ENCODE measurements around the gene TEX19.
"Not testable (repeated sequence)": the region's sequence is repeated elsewhere in the genome, so short reads cannot be mapped to it uniquely, and the experiment has no call there.

Gene TEX19

DNA sequence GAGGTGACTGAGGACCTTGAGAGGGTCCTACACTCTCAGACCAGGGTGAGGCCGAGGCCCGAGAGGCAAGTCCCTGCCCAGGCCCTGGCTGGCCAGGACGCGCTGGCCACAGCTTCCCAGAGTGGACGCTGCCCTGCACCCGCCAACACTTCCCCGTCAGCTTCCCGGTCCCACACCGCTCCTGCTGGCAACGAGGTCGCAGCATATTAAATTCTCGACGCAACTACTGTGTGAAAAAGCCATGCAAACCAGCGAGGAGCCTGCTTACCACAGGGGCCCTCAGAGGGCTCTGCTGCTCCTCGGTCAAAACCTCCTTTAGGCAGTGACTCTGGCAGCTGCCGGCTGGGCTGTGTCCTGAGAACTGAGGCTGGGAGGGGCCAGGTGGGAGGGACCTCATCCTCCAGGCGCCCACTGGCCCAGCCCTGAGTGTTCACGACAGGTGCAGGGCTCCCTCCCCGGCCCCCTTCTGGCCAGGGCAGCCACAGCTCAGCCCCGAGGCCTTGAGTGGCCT lies 2.1 kb upstream of the TEX19 start:
- DNase-seq, result no peak

DNA sequence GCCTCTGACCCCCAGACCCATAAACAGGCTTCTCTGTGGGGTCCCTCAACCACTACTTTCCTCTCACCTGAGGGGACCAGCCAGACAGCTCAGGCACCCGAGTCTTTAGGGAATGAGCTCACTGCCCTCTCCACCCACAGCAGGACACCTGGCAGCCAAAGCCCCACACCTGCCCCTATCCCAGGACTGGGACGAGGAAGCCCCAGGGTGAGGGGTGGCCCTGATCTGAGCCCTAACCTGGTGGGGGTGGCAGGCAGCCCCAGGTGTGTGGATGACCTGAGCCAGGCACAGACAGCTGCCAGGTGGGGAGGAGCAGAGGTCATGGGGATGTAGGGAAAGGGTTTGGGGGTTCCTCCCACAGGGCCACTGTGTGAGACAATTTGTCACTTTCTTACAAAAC lies 1.7 kb upstream of the TEX19 start:
- DNase-seq, result no peak

DNA sequence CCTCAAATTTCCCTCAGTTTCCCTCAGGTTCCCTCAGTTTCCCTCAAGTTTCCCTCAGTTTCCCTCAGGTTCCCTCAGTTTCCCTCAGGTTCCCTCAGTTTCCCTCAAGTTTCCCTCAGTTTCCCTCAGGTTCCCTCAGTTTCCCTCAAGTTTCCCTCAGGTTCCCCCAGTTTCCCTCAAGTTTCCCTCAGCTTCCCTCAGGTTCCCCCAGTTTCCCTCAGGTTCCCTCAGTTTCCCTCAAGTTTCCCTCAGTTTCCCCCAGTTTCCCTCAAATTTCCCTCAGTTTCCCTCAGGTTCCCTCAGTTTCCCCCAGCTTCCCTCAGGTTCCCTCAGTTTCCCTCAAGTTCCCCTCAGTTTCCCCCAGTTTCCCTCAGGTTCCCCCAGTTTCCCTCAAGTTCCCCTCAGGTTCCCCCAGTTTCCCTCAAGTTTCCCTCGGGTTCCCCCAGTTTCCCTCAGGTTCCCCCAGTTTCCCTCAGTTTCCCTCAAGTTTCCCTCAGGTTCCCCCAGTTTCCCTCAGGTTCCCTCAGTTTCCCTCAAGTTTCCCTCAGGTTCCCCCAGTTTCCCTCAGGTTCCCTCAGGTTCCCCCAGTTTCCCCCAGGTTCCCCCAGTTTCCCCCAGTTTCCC lies 516 bp downstream of the TEX19 start:
- not testable (repeated sequence) for DNase-seq

DNA sequence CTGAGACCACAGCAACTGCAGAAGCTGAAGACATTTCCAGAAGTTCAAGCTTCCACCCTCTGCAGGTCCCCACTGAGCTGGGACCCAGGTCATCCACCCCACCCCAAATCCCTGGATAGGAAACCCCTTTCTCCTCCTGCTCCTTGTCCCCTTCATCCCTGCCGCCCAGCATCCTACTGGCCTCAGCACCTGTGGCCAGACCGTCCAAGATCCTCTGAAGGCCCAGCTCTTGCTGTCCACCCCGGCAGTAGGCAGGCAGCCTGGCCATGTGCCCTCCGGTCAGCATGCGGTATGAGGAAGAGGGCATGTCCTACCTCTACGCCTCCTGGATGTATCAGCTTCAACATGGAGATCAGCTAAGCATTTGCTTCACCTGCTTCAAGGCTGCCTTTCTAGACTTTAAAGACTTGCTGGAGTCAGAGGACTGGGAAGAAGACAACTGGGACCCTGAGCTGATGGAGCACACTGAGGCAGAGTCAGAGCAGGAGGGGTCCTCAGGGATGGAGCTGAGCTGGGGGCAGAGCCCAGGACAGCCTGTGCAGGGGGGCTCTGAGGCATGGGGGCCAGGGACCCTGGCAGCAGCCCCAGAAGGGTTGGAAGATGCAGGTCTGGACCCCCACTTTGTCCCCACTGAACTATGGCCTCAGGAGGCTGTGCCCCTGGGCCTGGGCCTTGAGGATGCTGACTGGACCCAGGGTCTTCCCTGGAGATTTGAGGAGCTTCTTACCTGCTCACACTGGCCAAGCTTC lies 3.0 kb downstream of the TEX19 start:
- no peak for DNase-seq

DNA sequence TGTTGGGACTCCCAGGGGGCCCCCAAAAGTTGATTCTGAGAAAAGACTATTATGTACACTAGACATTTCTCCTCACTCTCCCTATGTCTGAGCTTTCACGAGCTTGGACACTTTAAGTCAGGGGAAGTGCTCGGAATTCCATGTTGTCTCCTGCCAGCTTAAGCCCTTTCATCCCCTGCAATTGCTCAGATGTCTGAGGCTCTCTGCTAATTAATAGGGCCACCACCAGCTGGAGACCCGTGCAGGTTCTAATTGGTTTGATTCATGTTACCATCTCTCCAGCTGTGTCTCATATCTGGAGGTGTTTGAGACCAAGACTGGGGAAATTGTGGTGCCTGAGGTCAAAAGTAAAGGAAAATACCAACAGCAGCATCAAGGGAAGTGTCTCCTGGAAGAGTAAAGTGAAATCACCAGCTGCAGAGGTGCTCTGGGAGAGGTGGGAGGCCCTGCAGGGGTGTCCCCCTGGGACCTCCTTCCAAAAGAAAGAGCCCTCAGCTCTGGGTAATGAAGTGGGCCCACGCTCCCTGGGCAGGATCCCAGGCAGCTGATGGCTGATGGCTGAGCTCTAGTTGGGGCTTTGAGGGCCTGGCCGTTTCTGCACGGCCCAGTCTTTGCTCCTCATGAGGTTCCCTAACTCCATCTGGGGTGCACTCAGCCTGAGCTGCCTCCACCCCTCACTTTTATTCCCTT lies 6.7 kb downstream of the TEX19 start:
- DNase-seq, result no peak

DNA sequence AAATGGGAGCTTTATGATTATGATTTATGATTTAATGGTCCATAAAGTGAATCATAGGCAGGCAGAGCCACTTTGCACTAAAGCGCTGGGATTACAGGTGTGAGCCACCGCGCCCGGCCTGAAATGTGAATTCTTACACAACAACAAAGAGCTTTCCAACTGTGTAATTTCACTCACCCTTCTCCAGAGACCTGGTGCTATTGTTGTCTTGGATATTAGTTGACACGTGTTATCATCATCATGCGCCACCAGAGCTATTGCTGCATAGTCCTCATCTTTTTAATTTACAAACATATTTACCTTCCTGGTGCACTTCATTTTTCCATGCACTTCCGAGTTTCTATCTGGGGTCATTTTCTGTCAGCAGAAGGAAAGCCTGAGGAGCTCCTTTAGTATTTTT lies 7.7 kb downstream of the TEX19 start:
- no peak for DNase-seq

DNA sequence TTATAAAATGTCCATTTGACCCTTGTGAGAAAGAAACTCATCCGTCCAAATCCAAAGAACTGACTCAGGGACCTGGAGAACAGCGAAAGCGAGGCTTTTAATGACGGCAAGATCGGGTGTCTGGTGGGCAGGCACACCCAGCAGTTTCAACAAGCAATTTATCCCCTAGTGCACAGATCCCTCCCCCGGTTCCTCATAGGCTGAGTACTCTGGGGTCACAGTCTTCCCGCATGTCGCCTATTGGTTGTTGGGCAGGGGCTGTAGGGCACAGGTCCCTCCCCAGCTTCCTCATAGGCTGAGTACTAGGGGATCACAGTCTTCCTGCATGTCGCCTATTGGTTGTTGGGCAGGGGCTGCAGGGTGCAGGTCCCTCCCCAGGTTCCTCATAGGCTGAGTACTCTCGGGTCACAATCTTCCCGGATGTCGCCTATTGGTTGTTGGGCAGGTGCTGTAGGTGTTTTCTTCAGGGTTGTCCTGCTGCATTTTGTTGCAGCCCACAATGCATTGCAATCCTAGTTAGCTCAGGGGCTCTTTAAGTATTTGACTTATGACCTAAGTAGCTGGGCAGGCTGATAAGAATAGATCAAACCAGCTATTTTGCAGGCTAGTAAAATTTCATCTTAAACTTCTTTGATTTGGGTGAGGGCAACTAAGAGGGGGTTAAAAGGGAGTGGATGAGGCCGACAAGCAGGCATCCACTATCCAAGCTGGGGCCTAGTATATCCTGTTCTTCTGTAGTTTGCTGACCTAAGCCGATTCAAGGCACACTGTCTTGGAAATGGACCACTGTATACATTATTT lies 8.9 kb downstream of the TEX19 start:
- no peak for DNase-seq

DNA sequence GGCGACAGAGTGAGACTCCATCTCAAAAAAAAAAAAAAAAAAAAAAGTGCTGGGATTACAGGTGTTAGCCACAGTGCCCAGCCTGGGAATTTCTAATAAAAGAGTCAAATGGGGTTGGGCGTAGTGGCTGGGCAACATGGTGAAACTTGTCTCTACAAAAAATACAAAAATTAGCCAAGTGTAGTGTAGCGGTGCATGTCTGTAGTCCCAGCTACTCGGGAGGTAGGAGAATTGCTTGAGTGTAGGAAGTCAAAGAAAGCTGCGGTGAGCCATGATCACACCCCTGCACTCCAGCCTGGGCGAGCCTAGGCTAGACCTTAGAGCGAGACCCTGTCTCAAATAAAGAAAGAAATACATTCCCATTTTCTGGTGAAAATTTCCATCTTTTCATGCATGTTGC lies 10.2 kb downstream of the TEX19 start:
- DNase-seq, result no peak

DNA sequence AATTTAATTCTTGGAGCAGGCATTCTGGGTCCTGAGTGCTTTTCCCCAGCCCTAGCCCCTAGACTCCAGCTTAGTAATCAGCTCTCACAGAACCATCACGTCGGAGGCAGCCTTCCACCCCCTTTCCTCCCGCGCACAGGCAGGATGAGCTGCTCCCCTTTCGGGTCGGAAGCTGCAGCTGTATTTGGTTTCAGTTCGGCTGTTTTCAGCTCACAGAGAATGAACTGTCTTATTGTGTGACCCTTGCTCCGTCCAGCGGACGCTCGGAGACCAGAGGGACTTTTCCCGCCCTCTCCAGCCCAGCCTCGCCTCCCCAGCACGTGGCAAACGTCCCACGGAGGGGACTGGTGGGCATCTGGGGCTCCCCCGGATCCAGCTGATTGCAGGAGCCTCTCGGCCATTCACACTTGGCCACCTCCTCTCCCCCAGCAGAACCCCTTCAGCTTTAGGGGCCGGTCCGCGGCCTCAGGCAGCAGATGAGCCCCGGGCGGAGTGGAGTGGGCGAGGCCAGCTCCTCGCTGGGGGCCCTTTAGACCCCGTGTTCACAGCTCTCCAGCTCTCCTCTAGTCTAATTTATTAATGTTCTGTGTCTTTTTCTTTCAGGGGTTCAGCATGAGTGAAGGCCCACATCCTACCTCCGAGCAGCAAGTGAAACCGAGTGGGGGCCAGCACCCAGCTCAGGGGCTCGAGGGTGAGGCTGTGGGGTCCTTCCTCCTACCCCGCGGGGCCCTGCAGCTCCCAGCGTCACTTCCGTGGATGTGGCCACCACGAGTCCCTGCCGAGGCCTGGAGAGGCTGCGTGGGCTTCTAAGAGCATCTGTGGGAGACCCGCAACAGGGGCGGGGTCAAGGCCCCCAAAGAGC lies 11.7 kb downstream of the TEX19 start:
- peak; percentile 45 for DNase-seq

DNA sequence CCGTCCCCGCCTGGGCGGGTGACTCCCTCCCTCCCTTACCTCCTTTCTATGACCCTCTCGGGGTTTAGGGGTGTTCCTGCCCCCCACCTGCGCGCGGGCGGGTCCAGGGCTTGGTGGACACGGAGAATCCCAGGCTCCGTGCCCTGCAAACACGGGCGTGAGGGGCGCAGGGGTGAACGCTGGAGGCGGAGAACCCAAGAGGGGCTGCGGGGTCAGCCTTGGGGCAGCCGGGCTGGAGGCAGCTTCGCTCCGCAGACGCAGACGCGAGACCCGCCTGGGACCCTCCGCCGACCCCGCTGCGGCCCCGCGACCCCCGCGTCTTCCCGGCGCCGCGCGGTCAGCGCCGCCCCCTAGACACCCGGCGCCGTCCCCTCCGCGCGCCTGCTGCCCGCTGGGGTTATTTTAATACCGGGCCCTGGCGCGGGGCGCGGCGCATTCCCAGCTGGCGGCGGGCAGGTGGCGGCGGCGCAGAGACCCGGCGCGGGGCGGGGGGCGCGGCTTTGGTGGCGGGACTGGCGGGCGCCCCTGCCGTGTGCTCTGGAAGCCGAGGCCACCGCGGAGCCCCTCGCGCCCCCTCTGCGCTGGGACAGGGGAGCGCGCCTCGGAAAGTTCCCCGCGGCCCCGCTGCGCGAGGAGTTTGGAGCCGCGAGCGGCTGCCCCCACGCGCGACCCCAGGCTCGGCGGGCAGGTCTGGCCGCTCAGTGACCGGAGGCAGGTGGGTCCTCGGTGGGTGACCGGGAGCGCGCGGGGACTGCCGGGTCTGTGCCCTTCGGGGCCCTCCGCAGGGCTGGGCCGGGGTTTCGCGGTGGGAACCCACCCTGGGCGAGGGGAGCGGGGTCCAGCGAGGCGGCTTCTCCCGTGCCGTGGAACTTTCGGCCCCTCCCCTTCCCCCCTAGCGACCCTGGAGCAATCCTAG lies 12.5 kb downstream of the TEX19 start, which contains the start of gene UTS2R:
TSS of gene UTS2R (plus strand) at position 433 of the 916 bp plus-strand sequence. CDS start 2,560 bp downstream, outside the sequence.
- no peak for DNase-seq

DNA sequence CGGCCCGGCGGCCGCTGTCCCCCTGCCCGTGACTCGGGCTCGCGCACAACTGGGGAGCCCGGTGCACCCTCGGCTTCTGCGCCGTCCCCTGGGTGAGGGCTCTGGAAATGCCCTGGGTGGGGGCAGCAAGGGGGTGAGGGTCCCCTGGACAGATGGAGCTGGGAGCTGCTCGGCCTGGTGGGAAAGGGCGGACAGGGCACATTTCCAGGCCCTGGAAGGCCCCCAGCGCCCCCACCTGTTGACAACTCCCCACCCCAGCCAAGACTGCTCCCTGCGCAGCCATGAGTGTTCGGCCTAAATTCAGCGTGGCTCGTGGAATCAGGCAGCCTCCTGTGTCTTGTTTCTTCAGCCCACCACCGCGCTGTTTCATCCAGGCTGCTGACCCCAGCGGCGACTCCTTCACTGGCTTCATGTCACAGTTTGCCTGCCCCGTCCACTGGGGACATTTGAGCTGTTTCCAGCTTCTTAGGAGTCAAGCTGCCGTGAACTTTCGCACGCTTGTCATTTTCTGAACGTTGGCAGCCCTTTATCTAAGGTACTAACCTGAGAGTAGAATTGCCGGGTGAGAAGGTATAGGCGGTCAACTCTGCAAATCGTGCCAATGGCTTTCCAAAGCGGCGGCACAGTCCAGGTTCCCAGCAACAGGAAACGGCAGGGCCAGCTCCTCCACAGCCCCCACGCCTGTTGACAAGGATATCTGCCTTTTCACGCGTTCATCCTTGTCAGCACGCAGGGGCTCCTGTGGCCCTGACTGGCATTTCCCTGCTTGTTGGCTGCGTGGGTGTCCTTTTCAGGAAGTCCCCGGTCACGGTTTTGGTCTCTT lies 13.4 kb downstream of the TEX19 start:
- DNase-seq, result no peak

DNA sequence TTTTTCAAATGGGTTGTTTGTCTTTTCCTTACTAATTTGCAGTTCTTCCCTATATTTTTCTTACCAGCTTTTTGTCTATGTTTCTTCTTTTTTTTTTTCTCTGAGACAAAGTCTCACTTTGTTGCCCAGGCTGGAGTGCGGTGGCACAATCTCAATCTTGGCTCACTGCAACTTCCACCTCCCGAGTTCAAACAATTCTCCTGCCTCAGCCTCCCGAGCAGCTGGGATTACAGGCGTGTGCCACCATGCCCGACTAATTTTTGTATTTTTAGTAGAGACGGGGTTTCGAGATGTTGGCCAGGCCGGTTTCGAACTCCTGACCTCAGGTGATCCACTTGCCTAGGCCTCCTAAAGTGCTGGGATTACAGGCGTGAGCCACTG lies 14.0 kb downstream of the TEX19 start:
- DNase-seq, result not testable (repeated sequence)

DNA sequence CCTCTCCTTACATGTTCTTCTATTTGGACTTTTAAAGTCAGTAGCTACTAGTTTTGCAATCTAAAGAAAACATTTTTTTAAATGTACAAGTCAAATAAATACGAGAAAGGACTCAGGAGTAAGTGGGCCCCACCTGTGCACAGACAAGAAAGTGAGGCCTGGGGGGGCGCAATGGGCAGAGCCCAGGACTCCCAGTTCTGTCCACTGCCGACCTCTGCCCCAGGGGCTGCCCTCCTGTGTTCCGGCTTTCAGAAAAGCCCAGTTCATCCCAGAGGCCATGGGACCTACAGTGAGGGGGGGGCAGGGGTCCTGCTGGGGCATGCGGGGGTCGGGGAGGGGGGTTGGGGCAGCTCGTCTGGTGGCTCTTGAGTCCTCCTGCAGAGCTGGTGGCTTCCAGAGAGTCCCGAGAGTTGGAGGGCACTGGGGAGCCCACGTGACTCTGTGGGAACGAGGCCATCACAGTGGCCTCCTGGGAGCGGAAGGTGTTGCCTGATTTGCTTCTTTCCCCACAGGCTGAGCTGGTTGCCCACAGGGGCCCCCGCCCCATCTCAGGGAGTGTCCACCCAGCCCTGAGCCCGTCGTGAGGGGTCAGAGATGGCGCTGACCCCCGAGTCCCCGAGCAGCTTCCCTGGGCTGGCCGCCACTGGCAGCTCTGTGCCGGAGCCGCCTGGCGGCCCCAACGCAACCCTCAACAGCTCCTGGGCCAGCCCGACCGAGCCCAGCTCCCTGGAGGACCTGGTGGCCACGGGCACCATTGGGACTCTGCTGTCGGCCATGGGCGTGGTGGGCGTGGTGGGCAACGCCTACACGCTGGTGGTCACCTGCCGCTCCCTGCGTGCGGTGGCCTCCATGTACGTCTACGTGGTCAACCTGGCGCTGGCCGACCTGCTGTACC lies 14.9 kb downstream of the TEX19 start:
- no peak for DNase-seq

DNA sequence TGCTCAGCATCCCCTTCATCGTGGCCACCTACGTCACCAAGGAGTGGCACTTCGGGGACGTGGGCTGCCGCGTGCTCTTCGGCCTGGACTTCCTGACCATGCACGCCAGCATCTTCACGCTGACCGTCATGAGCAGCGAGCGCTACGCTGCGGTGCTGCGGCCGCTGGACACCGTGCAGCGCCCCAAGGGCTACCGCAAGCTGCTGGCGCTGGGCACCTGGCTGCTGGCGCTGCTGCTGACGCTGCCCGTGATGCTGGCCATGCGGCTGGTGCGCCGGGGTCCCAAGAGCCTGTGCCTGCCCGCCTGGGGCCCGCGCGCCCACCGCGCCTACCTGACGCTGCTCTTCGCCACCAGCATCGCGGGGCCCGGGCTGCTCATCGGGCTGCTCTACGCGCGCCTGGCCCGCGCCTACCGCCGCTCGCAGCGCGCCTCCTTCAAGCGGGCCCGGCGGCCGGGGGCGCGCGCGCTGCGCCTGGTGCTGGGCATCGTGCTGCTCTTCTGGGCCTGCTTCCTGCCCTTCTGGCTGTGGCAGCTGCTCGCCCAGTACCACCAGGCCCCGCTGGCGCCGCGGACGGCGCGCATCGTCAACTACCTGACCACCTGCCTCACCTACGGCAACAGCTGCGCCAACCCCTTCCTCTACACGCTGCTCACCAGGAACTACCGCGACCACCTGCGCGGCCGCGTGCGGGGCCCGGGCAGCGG lies 15.7 kb downstream of the TEX19 start:
- DNase-seq, result no peak

DNA sequence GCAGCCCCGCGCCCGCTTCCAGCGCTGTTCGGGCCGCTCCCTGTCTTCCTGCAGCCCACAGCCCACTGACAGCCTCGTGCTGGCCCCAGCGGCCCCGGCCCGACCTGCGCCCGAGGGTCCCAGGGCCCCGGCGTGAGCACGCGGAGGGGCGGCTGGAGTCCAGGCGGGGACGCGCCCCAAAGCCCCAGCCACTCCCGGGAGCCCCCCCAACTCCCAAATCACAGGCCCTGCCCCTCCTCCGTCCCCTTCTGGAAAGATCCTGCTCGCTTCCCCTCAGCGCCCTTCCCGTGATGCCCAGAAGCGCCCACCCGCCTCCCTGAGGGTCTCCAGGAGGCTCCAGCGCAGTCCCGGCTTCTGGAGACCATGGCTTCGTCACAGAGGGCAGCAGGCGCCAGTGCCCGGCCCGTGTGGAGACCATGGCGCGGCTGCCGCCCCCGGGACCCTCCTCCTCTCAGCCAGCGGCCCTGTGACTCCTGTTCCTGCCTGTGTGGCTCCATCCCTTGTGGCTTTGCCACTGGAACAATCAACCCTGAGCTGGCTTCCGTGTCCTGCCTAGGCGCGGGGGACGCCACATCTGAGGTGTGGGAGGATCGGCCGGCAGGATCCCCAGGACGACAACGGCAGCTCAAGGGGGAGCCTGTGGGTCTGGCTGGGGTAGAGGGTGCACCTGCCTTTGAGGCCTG lies 16.5 kb downstream of the TEX19 start:
- no peak for DNase-seq

DNA sequence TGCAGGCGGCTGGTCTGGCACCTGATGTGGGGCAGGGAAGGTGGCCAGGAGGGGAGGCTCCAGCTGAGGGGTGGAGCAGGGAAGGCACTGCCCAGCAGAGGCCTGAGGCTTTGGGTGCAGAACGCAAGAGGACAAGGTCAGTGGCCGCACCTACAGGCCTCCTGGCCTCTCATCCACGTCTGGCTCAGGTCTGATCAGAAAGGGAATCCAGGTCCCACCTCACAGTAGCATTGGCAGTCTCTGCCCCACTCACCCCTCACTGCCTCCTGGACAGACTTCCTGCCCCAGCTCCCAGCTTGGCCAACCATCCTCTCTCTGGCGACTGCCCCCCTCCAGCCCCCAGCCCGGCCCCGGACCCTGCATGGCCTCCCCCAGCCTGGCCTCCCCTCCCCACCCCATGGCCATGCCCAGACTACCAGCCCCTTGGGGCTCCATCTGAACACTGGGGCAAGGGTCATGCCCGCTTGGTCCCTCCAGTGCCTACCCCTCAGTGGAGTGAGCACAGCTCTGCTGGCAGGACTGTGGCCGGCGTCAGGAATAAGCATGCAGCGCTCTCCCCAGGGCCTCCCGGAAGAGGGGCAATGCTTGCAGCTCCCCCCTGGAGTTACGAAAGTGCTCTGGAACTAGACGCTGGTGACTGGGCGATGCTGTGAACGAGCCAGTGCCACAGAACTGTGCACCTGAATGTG lies 17.1 kb downstream of the TEX19 start:
- no peak for DNase-seq

DNA sequence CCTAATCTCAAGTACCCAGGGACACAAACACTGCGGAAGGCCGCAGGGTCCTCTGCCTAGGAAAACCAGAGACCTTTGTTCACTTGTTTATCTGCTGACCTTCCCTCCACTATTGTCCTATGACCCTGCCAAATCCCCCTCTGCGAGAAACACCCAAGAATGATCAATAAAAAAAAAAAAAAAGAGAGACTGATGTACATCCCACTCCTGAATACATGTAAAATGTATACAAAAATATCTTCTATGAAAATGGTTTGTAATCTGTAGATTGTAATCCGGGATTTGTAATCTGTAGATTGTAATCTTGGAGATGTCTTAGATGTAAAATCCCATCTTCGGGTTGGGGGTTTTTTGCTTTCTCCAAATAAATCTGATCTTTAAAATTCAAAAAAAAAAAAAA lies 18.2 kb downstream of the TEX19 start:
- not testable (repeated sequence) for DNase-seq

Measured in activated naive CD4-positive, alpha-beta T cell treated with Interleukin-2 at 50 U/mL for 16 hours (primary cell).